Stimulated activated CD8-positive, alpha-beta memory T cell treated with anti-CD3 and anti-CD28 coated beads, Interleukin-15, amount 100 ng/mL, for 4 hours (primary cell): ENCODE data around the gene FOXE3.

Source experiments
- DNase-seq, 2 donors: peaks; one replicate each; pipeline ENCODE4 v3.0.0-alpha.2; 2020; ENCODE audit warnings: low read depth in 2 of 2

FOXE3 gene

DNA sequence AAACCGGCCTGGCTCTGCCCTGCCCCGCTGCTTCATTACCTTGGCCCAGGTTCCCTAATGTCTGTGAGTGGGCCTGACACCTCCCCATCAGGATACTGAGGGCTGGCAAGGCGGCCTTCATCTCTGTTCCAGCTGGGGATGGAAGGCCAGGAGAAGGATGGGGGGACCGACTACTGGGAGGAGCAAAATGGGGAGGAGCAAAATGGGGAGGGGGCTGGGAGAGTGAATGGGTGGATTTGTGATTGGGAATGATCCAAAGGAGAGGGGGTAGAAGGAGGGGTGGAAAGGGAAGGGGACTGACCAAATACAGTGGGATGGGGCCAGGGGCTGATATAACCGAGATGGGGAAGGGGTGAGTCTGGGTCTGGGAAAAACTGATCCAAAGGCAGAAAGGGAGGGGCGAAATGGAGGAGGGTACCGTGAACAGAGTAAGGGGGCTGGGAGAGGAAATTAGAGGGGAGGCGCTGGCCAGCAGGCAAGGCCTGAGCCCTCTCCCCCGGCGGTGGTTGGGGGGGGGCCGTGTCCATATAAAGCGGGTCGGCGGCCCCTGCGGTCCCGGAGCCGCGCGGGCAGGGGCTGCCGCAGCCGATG is at the start of gene FOXE3:
TSS of gene FOXE3 (plus strand) at position 558 of the 591 bp plus-strand sequence. CDS start at position 589, 31 bp downstream.
- DNase-seq = no peak

DNA sequence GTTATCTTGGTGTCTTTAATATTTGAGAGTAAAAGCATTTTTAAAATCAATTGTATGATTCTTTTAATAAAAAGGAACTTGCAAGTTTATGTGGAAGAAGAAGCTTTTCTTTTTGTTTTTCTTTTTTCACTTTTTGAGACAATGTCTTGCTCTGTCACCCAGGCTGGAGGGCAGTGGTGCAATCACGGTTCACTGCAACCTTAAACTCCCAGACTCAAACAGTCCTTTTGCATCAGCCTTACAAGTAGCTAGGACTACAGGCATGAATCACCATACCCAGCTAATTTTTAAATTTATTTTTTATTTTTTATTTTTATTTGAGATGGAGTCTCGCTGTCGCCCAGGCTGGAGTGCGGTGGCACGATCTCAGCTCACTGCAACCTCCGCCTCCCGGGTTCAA is 48.4 kb upstream of the FOXE3 start:
- DNase-seq = no peak

DNA sequence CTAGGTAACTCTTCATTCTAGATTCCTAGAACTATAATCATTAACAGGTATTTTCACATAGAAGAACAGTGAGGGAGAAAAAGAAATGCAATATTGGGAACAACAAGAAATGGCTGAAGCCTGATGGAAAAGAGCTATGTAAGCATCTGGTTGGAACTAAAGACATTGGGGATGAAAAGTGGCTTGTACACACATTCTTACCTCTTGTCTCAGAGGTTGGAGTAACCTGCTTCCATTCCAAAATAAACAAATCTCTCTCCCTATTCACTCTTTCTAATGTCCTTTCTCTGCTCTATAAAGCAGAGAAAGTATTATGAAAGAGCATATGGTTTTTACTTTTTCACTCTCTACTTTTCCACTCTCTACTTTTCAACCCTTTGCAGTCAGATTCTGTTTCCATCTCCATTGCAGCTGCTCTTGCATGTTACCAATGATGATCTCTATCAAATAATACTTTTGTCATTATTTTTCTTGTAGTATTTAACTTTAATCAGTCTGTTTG is 45.0 kb upstream of the FOXE3 start:
- DNase-seq = no peak

DNA sequence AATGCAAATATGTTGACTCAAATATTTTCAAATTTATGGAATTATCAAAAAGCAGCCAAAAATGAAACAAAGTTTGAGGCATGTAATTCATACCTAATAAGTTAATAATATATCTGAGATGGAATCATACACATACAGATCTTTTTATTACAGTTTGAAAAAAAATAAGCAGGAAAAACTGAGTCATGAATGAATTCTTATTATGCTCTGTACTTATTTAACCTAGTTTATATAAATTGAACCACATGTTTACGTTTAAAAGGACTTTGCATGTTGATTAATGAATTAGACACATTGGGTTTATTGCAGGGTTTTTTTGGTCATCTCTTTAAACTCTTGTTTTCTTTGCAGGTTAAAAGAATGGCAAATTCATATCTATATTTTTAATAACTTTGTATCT is 41.6 kb upstream of the FOXE3 start:
- DNase-seq = no peak

DNA sequence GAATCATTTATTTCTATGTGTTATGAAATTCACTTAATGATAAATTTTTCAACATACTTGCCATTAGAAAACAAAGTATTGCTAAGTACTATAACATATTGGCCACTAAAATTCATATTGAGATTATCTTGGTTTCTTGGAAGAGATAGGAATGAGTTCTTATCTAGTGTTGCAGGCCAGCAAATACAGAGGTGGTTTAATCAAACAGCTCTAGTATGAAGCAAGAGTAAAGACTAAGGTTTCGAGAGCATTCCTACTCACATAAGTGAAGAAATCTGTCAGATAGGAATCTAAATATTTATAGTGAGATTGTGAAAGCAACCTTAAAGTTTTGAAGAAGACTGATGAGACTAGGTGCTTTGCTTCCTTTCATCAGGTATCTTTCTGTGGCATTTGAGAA is 37.9 kb upstream of the FOXE3 start:
- DNase-seq = no peak

DNA sequence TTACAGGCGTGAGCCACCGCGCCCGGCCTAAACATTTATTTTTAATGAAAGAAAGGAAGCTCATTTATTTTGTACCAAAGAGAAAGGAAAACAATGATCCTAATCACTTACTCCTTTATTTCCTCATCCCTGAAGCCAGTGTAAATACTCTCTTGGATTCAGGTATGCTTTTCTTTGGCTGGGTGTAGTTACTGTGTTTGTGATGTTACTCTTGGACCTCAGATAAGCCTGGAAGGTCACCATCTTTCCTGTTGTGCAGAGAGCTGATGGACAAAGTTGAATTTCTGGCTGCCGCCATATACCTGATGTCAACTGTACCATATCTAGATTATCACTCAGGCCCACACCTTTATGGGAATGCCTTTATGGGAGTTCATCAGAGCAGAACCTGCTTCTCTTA is 35.4 kb upstream of the FOXE3 start:
- no peak for DNase-seq

DNA sequence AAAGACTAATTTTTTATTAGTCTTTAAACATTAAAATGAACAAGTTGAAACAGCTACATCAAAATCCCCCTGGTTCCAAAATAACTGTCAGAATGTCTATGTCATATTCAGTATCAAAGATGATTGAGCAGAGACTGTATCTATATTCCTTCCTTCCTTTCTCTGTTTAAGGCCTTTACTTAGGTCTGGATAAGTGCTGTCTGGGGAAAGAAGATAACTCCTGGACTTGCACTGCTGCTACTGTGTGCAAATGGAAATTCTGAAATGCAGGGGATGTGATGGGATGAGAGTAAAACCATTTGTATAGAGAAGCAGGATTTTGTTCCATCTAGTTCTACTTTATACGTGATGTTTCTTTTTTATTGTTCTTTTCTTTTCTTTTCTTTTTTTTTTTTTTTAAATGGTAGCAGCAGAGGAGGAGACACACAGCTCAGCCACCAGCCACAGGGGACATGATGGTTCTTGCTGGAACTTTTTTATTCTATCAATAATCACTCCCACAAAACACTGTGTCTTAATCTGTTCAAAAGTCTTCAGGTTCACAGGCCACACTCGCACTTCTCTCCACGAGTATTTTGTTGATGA is 33.6 kb upstream of the FOXE3 start:
- DNase-seq = no peak

DNA sequence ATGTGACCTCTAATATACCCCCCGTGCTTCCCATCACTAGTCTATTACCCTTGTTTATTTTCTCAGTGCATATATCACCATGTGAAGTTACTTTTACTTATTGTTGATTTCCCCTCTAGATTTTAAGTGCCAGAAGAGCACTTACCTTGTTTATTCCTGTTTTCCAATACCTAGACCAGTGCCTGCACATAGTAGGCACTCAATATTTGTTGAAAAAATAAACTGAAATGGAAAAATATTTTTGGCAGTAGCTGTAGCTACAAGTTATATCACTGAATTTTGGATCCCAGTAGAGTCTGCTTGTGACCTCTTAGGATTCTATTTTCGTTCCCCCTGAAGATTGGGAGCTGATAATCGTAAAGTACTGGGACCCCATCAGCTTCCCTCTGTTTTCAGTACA is 32.0 kb upstream of the FOXE3 start:
- DNase-seq = no peak

DNA sequence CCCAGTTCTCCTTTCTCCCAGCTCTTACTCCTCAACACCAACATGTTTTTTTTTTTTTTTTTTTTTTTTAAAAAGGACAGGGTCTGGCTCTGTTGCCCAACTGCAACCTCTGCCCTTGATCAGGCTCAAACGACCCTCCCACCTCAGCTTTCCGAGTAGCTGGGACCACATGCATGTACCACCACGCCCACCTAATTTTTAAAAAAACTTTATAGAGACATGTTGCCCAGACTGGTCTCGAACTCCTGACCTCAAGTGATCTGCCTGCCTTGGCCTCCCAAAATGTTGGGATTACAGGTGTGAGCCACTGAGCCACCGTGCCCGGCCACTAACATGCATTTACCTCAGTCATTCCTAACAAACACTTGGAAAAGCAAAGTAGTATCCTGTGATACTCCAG is 31.1 kb upstream of the FOXE3 start:
- DNase-seq = no peak

DNA sequence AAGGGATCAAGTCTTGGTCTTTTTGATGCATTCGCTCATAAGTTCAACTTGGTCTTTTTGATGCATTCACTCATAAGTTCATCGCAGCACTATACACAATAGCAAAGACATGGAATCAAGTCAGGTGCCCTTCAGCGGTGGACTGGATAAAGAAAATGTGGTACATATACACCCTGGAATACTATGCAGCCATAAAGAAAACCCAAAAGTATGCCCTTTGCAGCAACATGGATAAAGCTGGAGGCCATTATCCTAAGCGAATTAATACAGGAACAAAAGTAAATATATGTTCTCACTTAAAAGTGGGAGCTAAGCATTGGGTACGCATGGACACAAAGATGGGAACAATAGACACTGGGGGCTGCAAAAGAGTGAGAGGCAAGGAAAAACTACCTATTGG is 29.8 kb upstream of the FOXE3 start:
- DNase-seq = no peak

DNA sequence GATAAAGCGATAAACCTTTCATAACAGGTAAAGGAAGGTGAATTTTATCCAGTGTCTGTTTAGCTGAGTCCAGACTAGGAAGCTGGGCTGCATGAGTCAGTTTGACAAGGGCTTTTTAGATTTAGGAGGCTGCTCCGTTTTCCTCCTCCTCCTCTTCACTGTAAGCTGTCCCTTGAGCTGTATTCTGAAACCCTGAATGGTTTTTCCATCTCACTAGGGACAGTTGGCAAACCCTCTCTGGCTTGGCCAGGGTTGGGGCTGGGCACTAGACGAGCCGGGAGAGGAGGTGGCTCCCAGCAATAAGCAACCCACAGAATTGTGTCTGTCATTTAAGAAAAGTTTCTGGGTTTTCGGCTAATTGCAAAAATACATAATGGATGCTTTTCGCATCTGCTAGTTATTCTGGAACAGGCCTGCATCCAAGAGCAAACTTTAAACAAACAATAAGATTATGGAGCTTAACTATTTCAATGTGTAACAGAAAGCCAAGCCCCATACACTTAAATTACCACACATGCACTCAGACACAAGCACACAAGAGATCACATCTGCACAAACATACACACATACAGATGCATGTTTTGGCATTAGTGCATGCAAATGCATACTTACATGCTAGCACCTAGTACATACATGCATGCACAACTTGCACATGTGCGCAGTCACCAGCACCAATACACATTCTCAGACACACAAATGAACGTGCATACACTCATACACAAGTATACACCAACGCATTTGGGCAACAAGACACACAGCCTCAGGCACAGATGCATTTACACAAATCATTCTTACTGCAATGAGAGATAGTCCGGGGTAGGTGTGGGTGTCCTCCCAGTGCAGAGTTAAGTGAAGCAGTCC is 27.8 kb upstream of the FOXE3 start:
- DNase-seq = no peak

DNA sequence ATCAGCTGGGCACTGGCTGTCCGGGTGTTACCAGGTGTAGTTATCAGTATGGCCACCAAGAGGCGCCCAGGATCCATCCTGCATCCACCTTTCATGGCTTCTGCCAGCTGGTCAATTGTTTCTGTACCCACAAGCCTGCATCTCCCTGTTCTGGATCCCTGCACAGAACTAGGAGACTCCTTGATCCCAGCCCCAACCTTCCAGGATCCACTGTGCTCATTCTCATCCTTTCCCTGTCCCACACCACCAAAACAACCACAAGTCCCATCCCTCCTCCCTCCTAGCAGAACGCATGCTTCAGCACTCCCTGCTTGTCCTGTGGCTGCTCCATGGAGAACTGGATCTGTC is 27.2 kb upstream of the FOXE3 start:
- no peak for DNase-seq

DNA sequence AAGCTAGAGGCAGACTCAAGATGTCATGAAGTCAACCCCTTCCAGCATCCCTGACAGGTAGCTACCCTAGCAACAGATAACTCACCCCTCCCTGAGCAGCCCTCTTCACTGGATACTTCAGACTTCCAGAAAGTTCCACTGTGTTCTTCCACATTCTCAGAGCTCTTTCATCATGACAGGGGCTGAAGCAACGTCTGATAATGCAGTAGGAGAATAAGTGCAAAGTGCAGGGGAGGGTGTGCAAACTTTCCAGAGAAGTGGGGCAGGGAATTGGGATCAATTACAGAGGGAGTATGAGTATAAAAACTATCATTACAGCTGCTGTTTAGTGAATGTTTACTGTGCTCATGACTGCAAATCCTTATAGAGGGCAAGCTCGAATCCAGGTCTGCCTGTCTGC is 26.4 kb upstream of the FOXE3 start:
- no peak for DNase-seq

DNA sequence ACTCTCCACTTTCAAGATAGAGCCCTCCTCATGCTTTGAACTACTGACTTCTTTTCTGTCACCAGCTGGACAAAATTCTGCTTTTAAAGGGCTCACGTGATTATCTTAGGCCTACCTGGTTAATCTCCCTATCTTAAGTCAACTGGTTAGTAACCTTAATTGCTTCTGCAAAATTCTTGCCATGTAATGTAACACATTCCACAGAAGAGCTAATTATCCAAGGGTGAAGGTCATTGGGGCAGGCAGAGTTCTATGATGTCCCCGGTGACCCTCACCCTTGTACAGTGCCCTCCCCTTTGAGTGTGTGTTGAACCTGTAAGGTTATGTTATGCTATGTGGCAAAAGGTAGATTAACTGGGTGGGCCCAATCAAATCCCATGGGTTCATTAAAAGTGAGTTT is 25.2 kb upstream of the FOXE3 start:
- no peak for DNase-seq

DNA sequence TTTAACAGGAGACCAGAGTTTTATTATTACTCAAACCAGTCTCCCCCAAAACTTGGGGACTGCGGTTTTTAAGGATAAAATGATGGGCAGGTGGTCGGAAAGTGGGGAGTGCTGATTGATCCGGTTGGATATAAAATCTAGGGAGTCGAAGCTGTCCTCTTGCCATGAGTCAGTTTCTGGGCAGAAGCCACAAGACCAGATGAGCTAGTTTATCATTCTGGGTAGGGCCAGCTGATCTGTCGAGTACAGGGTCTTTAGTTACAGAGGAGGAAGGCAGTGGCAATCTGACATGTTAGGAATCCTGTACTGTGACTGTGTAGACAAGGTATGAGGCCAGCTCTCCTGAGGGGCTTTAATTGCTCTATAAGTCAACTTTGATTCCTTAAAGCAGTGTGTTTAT is 22.9 kb upstream of the FOXE3 start:
- DNase-seq = no peak

DNA sequence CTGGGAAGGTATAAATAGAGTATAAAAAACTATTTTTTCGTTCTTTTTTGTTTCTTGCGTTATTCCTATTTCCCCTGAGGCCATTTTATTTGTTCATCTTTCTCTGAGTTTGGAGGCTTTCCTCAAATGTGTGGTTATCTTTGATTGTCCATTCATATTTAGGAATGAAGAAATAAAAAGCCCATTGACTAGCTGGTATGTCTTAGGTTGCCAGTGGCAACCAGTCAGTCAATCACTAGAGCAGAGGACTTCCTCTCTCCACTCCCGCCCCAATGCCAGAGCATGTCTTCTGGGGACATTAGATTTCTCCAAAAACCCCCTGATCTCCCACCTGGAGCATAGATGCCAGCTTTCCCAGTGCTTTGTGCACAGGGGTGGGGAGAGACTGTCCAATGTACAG is 20.7 kb upstream of the FOXE3 start:
- no peak for DNase-seq

DNA sequence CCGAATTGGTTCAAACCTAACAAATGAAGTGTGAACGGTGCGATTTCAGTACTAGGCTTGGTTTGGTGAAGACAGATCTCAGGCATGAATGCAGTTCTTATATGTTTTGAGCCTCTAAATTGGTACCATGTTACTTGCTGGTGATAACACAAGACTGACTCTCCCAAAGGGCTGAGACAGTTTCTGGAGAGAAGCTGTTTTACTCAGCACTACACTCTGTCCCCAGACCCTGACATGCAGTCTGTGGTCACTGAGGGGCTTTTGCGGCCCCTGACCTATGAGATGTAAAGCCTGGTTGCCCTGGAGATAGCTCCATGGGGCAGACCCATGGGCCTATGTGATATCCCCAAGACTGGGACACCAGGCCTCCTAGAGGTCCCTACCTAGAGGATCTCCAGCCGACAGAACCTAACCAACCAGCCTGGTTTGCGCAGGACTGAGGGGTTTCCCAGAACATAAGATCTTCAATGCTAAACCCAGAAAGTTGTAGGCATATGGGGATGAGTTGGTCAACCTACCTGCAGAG is 19.4 kb upstream of the FOXE3 start:
- no peak for DNase-seq

DNA sequence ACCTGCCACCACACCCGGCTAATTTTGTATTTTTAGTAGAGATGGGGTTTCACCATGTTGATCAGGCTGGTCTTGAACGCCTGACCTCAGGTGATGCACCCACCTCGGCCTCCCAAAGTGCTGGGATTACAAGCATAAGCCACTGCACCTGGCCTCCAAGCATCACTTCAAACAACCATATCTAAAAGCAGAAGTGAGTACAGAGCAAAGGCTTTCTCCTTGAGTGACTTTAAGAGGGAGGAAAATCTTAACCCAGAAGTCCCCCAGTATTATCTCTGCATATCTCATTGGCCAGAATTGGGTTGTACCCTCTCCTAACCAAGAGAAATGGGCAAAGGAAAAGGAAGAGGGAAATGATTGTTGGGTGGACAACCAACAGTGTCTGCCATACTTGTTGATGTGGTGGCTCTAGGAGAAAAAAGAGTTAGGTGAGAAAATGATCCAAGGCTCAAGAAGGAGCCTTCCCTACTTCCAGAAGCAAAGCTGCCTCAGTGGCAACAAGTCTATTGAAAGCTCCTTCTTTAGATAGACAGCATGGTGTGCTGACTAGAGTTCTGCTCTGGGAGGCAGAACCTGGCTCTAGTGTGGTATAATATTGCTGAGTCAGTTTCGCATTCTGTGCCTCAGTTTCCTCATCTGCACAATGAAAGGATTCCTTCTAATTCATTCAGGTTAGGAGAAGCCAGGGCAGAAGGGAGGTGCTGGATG is 16.8 kb upstream of the FOXE3 start:
- DNase-seq = no peak

DNA sequence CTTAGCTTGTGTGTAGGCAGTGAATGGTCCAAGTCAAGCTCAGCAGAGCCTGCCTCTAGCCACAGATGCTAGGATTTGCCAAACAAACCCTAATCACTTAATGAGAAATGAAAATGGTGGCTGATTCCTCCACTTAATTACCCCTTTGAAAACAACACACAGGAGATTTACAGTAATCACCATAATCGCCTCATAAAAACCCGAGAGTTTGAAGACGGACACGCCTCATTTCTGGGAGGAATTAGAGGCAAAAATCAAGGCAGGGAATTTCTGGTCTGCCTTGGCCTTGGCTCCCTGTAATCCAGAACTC is 16.3 kb upstream of the FOXE3 start:
- DNase-seq = no peak

DNA sequence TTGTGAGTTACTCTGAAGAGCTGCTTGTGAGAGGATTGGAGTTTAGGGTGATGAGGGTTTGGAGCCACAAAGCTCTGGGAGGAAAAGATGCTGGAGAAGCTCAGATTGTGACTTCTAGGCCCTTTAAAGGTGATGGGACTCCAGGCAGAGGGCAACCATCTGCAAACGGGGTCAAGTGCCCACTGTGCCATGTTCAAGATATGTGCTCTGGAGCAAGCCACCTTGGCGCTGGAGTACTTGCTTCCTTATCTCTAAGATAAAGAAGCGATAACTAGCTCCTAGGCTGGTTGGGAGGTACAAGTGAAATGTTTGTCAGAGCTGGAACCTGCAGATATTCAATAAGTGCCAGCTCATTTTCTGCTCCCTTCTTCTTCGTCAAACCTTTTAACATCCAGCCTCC is 14.3 kb upstream of the FOXE3 start:
- no peak for DNase-seq

DNA sequence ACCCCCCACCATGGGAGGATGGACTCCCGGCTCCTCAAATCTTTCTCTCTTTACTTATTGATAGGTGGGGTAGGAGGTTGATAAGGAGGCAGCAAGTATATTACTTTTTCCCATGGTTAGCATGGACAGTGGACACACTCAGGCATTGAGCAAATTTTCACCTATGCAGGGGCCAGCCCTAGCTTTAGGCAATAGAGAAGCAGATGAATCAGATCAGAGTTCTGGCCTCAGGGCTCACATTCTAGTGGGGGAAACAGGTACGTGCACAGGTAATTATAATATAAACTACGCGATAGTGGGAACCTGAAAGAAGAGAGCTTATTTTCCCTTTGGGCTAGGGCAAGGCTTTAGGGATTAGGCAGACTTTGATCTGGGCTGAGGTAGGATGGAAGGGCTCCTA is 13.5 kb upstream of the FOXE3 start:
- no peak for DNase-seq

DNA sequence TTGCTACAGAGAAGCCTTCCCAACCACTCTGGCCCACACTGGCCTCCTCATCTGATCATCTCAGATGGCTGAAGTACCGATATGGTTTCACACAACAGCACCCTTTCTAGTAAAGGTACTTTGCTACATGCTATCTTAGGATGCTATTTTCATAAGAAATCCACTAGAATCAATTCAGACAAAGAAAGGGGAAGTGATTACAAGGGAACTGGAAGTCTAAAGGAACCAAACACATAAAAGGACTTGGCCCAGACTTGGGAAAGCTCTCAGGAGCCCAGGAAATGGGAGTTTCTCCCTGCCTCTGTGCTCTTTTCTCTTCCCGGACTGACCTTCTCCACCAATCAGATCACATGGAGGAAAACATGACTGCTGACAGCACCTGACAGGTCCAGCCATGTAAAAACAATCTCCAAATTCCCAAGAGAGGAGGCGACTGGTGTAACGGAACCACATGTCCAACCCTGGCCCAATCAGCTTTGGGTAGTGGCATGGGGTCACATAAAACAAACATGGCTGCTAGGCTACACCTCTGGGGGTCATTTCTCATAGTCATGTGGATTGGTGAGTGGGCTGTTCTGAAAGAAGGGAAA is 12.7 kb upstream of the FOXE3 start:
- no peak for DNase-seq
